H1 (cell line): ENCODE measurements around the gene HES2.
"Not testable (repeated sequence)": the region's sequence is repeated elsewhere in the genome, so short reads cannot be mapped to it uniquely, and the experiment has no call there.

Experiments used
- TF ChIP-seq, protein P1 (sequence below): IDR thresholded peaks from 2 replicates; pipeline ENCODE4 v1.6.1; 2011; ENCODE audit warnings: low read length, improper control_type of control experiment
- TF ChIP-seq, protein P2 (sequence below), 3 experiments: IDR thresholded peaks; 1 replicate in 2 of 3; 2 replicates in 1 of 3; pipeline versions ENCODE4 v1.5.1 to v1.6.1; 2011; ENCODE audit warnings: low read length in 3 of 3, mild to moderate bottlenecking in 3 of 3, inconsistent platforms in 2 of 3, low read depth in 1 of 3, moderate library complexity in 1 of 3; ENCODE audit not compliant: insufficient read depth in 1 of 3; ENCODE audit errors: control extremely low read depth in 1 of 3

DNA sequence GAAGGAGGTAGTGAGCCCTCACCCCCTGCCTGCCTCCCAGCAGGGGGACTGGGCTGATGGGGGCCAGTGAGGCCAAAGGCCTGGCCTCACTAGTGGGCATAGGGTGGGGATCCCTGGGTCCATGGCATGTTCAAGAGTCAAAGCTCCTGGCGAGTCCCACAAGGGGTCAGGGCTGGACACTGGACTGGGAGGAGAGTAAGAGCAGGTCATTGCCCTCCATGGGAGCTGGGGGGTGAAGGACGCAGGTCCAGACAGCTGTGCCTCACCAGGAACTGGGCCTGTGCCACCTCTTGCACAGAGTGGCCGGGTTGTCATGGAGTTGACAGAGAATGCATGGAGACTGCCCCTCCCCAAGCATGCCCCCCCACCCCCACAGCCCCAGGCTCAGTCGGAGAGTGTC lies 26.2 kb upstream of the HES2 start:
- TF ChIP-seq, protein P1, sequence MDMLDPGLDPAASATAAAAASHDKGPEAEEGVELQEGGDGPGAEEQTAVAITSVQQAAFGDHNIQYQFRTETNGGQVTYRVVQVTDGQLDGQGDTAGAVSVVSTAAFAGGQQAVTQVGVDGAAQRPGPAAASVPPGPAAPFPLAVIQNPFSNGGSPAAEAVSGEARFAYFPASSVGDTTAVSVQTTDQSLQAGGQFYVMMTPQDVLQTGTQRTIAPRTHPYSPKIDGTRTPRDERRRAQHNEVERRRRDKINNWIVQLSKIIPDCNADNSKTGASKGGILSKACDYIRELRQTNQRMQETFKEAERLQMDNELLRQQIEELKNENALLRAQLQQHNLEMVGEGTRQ: not testable (repeated sequence)
- TF ChIP-seq, protein P2, sequence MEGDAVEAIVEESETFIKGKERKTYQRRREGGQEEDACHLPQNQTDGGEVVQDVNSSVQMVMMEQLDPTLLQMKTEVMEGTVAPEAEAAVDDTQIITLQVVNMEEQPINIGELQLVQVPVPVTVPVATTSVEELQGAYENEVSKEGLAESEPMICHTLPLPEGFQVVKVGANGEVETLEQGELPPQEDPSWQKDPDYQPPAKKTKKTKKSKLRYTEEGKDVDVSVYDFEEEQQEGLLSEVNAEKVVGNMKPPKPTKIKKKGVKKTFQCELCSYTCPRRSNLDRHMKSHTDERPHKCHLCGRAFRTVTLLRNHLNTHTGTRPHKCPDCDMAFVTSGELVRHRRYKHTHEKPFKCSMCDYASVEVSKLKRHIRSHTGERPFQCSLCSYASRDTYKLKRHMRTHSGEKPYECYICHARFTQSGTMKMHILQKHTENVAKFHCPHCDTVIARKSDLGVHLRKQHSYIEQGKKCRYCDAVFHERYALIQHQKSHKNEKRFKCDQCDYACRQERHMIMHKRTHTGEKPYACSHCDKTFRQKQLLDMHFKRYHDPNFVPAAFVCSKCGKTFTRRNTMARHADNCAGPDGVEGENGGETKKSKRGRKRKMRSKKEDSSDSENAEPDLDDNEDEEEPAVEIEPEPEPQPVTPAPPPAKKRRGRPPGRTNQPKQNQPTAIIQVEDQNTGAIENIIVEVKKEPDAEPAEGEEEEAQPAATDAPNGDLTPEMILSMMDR (IDR thresholded peaks at IDR 0.05; ENCODE audit: control extremely low read depth in 1 of 3, insufficient read depth in 1 of 3, low read depth in 1 of 3, low read length in 3 of 3): not testable (repeated sequence)
